NCI-H146 treated with DMSO at 0.1 percent for 48 hours (cell line): ENCODE data around the gene TTC28.

Experiments
- DNase-seq: peaks from one replicate; lab custom pipeline; 2025; ENCODE audit not compliant: unreplicated experiment; lab: John Stamatoyannopoulos, UW

TTC28 gene

DNA sequence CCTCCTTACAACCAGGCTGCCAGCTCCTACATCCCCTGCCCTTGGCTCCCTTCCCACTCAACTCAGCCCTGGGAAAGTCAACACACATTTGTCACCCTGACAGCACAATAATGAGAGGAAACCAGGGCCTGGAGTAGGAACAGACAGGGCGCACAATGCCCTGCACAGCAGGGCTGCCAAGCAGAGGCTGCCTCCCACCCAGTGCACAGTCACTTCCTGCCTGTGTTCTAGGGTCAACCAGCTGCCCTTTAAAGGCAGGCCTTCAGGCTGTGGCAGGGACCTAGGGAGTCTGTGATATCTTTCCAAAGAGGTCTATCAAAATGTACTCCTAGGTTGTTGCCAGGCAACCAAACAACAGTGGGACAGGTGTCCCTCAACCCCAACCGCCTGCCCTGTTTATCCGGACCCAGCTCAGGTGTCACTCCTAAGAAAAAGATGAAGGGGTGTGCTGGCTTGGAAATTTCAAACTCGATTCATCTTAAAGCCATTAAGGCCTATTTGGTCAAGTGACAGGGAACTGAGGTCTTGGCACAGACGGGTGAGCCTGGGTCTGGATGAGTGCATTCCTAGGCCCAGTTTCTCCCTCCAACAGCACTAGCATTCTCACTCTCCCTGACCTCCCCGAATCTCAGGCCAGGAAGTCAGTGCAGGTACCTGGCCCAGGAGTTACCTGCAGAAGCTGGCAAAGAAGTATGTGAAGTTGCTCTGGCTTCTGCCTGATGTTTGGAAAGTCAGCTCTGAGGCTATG is 650.3 kb downstream of the TTC28 start:
- DNase-seq: peak; percentile 90

DNA sequence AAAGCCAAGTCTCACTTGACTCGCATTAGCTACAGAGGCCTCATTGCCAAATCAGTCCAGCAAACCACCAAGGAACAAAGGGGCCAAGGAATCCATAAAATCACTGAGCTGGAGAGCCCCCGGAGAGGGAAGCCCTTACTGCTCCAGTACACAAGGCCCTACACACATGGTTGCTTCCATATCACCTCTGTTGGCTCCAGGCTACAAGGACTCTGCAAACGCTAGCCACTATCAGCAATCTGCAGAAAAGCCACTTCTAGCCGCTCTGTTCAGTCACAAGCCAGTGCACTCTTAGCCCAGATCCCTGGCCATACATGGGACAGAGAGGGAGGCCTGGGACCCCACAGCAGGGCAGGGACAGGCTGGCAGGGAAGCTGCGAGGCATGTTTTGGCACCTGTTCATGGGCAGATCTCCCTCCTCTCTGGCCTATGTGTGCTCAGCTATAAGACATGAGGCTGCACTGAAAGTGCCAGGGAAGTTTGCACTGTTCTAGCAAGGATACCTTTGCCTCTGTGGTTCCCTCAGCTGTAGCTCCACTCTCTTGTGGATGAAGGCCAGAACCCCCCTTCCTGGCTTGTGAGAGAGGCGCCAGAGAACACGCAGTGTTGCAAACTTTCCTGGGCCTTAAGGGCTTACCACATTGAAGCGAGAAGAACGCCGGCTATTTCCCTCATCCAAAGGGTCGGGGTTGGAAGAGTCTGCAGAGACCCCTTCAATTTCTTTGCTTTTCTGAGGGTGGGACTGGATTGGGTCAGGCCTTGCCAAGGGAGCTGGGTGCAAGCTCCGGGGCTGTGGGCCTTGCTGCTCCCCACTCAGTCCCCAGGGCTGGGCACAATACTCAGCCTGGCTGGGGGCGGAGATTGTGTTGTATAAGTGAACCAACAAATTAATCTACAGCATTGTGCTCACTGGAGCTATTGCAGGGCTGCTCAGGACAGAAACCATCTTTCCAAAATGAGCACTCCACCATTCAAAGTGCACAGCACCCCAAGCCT is 651.9 kb downstream of the TTC28 start:
- no peak for DNase-seq

DNA sequence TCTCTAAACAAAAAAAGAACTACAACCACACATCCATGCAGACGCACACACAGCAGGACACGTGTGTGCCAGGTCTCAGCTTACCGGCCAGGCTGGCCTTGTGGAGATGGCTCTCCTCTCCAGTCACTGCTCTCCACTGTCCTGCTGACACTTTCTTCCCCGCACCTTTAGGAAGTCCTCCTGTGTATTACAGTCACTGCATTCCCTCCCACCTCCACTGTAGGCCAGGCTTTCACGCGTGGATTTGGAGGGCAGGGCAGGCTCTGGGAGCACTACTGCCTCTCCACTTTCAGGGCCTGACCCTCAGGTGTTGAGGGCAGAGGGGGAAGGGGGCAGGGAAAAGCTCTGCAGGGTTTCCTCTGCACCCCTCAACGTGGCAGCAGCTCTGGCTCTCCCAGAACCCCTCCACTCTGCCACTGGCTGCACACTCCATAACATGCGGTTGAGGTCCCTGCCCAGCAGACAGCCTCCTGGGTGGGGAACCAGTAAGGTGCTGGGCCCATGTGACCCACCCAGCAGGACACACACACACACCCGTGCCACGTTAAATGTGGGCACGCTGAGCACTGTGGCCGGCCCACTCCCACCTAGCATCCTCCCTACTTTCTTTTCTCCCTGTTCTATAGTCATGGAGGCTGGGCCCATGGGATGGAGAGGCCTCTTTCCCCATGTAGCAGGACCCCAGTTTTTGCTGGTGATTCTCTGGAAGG is 653.6 kb downstream of the TTC28 start:
- DNase-seq: no peak

DNA sequence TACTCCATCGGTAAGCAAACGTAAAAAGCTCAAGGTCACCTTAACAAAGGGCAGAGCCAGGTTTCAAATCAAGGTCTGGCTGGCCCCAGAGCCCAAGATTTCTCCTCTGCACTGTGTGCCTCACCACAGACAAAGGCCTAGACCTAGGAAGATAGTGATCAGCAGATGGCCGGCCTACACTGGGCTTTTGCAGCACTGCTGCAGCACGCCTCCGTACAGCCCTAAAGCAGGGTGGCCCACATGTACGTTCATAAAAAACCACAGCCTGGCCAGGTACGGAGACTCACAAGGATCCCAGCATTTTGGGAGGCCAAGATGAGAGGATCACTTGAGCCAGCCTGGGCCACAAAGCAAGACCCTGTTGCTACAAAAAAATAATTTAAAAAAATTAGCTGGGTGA is 654.3 kb downstream of the TTC28 start:
- DNase-seq: no peak

DNA sequence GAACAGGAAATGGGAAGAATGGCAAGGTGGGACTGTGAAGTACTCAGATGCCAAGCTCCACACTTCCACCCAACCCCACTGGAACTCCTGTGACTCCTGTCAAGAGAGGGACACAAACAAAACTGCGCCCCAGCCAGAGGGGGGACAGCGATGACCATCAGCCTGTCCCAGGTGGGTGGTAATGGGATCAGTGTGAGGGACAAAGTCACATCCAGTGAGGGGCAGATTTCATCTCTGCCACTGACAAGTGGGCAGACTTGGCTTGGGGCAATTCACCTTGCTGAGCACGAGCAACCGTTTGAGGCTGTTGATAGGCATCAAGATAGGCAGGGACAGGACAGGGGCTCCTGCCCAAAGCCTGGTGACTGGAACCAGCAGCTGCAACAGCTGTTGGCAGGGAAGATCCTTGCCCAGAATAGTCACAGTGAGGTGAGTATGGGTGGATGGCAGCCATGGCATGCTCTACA is 655.2 kb downstream of the TTC28 start:
- no peak for DNase-seq

DNA sequence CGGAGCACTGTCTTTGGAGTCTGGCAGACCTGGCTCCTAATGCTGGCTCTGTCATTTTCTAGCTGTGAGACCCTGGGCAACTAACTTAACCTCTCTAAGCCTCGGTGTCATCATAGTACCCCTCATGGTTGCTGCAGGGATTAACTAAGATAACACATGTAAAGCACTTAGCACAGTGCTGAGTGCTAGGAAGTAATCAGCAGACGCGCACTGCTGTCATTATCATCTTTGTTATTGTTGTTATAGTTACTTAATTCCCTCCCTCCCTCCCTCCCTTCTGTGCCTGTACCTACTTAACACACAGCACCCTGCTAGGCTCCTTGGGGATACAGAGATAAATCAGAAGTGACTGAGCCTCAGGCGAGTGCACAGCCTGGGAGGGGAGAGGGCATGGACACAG is 655.9 kb downstream of the TTC28 start:
- no peak for DNase-seq

DNA sequence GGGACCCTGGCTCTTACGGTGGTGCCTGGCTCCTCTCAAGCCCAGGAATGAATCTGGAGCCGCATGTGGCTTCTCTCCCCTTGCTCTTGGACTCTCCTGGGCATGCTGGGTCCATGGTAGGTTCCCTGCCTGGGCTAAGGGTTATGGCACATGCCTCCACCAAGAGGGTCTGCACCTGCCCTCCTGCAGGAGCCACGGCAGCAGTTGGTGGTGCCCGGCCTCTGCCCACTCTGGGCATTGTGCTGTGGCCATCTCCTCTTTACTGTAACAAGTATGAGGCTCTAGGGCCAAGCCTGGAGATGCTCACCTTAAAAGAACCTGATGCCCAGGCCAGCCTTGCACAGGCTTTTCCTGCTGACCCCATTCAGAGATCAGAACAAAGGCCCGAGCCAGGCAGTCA is 656.6 kb downstream of the TTC28 start:
- DNase-seq: no peak

DNA sequence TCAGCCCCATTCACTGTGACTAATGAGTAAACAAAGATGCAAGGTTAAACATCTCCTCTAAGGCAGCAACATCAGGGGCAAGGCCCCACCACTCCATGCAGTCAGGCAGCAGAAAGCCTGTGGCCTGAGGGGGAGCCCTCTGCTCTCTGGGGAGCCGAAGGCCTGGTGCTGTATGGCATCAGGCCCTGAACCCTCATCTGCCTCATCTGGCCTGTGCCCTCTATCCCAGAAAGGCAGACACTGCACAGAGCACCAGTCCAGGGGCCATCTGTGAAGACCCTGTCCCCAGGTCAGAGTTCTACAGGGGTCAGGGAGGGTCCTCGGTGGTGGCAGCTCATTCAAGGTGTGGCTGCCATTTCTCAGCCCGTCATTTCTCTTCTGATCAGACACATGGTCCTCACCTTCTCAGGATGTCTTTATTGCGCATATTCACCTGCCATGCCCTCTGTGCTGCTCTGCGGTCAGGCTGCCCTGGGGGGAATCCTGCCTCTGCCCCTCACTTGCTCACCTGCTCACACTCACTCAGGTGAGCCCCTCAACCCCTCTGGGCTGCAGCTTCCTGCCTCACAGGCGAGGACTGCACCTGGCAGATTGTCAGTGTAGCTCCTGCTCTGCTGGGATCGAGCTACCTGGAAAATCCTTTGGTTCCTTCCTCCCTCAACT is 657.5 kb downstream of the TTC28 start:
- DNase-seq: no peak

DNA sequence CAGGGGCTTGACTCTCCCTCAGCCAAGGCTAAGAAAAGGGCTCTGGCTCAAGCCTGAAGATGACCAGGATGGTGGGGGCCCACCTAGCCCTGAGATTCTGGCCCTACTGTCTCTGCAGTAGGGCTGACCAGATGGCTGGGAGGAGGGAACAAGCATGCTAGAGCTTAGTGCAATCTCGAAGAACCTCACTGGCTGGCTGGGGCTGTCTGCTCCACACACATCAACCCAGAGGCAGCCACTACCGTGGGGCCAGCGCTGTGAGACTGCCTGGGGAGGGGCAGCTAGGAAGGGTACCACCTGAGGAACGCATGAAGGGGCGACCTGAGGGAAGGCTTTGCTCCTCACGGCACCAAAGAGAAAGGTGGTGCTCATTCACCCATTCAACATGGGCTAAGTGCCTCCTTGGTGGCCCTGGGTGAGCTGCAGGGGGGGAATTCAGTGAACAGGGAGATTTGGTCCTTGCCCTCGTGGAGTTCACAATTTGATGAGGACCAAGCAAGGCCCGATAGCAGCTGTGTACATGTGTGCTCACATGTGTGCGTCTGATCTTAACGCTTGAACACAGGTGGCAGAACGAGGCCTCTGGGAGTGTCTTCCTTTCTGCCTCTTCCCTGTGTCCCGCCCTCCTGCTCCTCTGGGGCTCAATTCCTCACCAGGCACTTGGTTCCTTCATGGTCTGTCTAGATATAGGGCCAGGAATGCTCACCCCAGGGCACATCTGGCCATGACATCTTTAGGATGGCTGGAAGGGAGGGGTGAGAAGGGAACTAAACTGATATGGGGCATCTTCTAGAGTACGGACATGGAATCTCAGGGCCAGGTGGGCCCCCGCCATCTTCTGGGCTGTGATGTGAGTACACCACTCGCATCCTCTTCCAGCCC is 658.3 kb downstream of the TTC28 start:
- no peak for DNase-seq

DNA sequence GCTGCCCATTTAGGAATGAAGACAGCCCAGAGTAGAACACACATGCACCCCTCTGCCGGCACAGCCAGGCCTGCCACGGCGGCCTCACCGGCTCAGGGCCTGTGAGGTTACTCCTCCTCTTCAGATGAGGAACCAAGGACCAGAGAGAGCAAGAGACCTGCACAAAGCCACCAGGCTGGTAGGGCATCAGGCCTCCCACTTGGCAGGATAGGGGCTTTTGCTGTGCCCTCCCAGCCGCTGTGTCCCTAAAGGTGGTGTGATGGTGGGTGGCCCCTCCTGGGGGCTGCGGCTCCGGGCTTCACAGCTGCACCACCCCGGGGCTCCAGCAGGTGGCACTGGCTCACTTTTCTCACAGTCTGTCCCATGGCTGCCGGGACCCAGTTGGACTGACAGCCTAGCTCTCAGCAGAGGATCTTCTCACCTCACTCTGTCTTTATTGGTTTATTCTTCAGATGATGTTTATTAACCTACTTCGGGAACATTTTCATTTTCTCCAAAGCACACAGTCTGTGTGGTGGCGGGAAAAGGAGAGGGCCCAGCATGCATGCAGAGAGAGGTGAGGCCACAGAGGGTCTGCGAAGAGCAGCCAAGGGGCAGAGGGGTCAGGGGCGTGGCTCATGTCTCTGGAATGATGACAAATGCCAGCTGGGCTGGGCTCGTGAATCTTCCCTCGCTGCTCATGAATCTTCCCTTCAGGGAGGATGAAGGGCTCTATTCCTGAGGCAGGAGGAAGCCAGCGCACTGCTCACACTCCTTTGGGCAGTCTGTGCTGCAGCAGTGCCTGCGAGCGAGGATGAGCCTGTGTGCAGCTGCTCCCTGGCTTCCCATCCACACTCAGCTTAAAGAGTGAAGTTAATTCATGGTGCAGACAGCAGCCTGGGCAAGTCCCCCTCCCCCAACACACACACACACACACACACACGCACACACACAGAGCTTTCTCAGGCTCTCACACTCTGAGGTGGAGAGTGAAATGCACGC is 659.5 kb downstream of the TTC28 start:
- DNase-seq: no peak

DNA sequence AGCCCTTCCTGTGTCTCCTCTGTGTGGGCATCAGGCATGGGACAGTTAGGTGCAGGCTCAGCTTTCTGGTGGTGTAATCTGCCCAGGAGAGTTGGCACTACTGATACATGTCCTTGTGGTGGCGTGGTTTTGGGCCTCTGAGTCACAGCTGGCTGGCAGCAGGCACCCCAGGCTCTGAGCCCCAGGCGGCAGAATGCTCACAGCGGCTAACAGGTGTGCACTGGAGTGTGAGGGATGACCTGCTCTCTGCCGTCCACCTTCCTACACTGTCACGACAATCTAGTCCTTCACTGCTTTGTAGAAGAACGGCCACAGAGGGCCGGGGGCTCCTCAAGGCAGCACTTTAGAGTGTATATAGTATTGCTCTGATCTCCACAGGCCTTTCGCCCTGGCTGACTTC is 660.3 kb downstream of the TTC28 start:
- DNase-seq: no peak

DNA sequence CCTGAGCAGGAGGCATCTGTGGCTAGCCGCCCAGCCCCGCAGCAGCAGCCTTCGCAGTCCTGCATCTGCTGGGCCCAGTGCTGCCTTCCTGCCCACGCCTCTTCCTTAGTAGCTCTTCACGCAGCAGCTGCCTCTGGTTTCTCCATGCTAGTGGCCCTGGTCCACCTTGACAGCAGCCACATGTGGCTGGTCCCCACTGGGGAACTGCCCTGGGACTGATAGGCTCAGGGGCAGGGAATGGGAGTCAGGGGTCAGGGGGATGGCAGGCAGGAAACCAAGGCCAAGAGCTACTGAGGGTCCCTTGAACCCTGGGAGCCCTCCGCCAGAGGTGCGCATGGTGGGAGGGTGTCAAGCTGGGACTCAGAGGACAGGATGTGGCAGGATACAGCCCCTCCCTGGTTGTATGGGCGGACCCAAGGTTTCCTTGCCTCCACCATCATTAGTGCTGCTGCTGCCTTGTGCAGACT is 661.1 kb downstream of the TTC28 start:
- no peak for DNase-seq

DNA sequence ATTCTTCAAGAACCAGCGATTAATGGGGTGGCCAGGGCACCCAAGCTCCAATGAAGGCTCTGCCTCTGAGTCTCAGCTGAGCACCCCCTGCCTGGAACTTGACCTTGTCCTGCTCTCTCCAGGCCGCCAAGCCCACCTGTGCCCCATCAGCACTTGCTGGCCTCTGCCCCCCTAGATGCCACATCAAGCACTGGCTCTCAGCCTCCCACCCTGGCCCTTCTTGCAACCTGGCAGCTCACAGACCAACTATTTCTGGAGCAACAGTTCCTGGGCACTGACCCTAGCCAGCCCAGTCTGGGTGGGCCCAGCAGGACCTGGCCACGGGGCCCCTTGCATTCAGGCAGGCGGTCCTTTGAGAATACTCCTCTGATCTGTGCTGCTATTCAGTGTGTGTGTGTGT is 661.8 kb downstream of the TTC28 start:
- DNase-seq: no peak

DNA sequence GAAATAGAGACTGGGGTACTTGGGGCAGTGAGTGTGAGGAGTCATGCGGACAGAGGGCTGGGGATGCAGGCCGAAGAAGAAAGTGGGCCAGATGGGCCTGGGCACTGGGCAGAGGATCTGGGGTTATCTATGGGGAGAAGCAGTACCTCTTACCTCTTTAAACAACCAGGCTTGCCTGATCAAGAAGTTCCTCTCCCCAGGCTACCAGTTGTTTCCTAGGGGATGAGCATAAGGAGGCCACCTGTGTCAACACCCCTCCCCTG is 662.2 kb downstream of the TTC28 start:
- DNase-seq: no peak

DNA sequence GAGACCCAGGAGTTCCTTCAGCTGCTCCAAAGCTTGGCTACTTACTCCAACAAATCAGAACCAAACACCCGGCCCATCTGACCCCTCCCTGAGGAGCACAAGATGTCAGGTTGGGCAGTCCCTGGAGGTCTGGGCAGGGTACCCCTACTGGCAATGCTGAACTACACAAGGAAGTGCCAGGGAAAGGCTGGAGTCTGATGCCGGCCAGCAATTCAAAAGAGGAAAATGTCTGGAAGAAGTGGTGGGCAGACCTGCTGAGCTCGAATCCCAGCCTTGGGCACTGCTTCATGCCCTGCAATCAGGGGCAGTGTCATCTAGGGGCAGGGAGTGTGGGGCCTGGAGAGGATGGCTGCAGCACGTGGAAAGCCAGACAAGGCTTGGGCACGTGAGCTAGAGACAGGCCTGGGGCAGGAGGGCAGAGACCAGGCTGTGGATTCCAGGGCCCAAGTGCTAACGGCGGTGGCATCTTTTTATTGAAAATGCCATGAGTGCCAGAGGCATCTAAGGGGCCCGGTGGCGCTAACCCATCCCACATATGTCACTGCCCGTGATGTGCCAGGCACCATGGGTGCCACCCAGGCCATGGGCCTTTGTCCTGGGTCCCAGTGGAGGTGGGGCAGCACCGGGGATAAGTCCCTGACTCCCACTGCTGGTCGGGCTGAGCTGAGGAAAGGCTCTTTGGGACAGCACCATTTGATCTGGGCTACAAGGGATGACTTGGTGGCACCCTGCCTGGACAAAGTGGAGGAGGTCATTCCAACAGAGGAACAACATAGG is 662.7 kb downstream of the TTC28 start:
- DNase-seq: no peak

DNA sequence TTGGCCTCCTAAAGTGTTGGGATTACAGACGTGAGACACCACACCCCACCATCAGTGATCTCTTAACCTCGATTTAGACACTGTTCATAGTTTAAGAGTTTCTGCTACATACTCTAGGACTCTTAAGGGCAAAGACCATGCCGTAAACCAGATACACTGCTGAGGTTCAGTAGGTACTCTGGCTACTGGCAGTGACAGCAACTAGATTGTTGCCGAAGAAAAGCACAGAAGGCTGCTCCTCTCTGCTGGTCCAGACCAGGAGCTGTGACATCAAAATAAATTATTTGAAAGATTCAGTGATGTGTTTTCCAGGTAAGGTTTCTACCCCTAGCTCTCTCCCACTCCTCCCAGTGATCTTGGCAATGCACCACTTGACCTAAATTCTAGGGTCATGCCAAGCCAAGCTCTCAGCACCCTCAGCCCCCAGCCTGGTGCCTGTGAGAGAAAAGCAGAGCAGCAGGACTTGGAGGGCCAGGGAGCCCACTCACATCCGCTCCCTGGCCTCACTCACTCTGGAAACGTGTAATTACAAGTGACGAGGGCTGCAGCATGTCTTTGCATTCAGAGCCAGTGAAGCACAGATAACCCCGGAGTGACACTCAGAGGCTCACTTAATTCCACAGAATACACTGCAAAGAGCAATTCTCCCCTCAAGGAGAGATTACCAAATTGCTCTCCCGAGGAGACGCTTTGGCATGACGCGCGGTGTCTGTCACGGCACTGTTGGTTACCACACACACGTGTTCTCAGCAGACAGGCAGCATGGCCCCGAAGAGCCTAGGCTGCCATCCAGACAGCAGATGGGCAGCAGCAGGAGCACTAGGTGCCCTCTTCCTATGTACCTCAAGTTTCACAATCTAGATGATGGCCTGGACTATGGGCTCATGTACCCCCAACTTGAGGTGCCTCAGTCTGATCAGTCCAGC is 663.7 kb downstream of the TTC28 start:
- DNase-seq: no peak

DNA sequence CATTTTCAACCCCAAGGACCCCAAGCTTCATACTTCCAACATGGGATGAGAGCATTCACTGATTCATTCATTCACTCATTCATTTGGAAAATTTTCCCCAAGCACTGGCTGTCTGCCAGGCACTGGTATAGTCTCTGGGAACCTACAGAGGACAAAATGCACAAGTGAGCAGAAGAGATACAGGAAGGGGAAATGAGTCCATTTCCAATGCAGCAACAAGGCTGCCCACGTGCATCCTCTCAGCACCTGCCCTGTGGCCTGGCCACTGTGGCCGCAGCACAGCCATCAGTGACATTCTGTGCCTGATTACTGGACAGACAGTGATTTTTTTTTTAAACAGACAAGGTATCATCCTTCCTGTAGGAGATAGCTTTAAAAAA is 664.6 kb downstream of the TTC28 start:
- DNase-seq: no peak
